Neural cell (in vitro differentiated cells): ENCODE results near the gene AHI1. TPM values are rescaled to one million over a fixed set of nuclear protein-coding genes. Genes with fewer than 3 reads are reported as not detected.

Experiments
- H2AFZ ChIP-seq: fragments of 200-600, 300-800 bp; sonication (generic), shearing (Covaris generic); 2 replicates; pipeline ENCODE4 v1.6.0; 2014; ENCODE audit warnings: low read depth, mild to moderate bottlenecking, antibody characterized with exemption, low read length, moderate library complexity
- H3F3A ChIP-seq: fragments of 200-600 bp; shearing (Covaris generic); 2 replicates; pipeline ENCODE4 v1.6.1; 2016; ENCODE audit warnings: mild to moderate bottlenecking, moderate library complexity, mixed read lengths, antibody characterized with exemption, low read length; ENCODE audit not compliant: insufficient read depth, poor library complexity, severe bottlenecking
- H3K27ac ChIP-seq: fragments of 200-600, 300-800 bp; sonication (generic), shearing (Covaris generic); 2 replicates; pipeline ENCODE4 v1.5.1; 2014; ENCODE audit warnings: mild to moderate bottlenecking, low read length, moderate library complexity
- H3K27me3 ChIP-seq: fragments of 300-800, 200-600 bp; sonication (generic), shearing (Covaris generic); 2 replicates; pipeline ENCODE4 v1.6.0; 2014; ENCODE audit warnings: mild to moderate bottlenecking, low read depth, low read length, moderate library complexity; ENCODE audit not compliant: insufficient read depth
- H3K36me3 ChIP-seq: fragments of 300-800, 200-600 bp; sonication (generic), shearing (Covaris generic); 2 replicates; pipeline ENCODE4 v1.5.1; 2014; ENCODE audit warnings: mild to moderate bottlenecking, antibody characterized with exemption, low read length, moderate library complexity; ENCODE audit not compliant: insufficient read depth
- H3K4me2 ChIP-seq: fragments of 300-800, 200-600 bp; sonication (generic), shearing (Covaris generic); 2 replicates; pipeline ENCODE4 v1.6.0; 2014; ENCODE audit warnings: mild to moderate bottlenecking, low read length
- H3K4me3 ChIP-seq: fragments of 300-800, 200-600 bp; sonication (generic), shearing (Covaris generic); 2 replicates; pipeline ENCODE4 v1.5.1; 2014; ENCODE audit warnings: mild to moderate bottlenecking, low read length, moderate library complexity
- H3K79me2 ChIP-seq: fragments of 200-600 bp; shearing (Covaris generic); replicated peaks from 2 replicates; pipeline ENCODE4 v1.6.0; 2014; ENCODE audit warnings: mild to moderate bottlenecking, low read length, moderate library complexity; ENCODE audit not compliant: insufficient read depth
- H3K9ac ChIP-seq: fragments of 300-800, 200-600 bp; sonication (generic), shearing (Covaris generic); 2 replicates; pipeline ENCODE4 v1.6.1; 2016; ENCODE audit warnings: mild to moderate bottlenecking, low read length, mixed read lengths
- H3K9me2 ChIP-seq: fragments of 200-600 bp; shearing (Covaris generic); 2 replicates; pipeline ENCODE4 v1.6.1; 2016; ENCODE audit warnings: mild to moderate bottlenecking, low read length, mixed read lengths; ENCODE audit not compliant: insufficient read depth
- H3K9me3 ChIP-seq: fragments of 200-600, 300-800 bp; sonication (generic), shearing (Covaris generic); 2 replicates; pipeline ENCODE4 v1.6.1; 2016; ENCODE audit warnings: mild to moderate bottlenecking, mixed run types, low read length, moderate library complexity, mixed read lengths
- H4K20me1 ChIP-seq: fragments of 200-600 bp; shearing (Covaris generic); 2 replicates; pipeline ENCODE4 v1.6.1; 2016; ENCODE audit warnings: mild to moderate bottlenecking, mixed run types; ENCODE audit not compliant: insufficient read depth
- CTCF ChIP-seq: fragments of 450-650 bp; IDR thresholded peaks from 2 replicates; pipeline ENCODE4 v1.5.1; 2014; ENCODE audit warnings: antibody characterized with exemption, mild to moderate bottlenecking, moderate library complexity; ENCODE audit not compliant: poor library complexity, severe bottlenecking
- EP300 ChIP-seq: fragments of 450-650 bp; conservative IDR thresholded peaks from 2 replicates; pipeline ENCODE4 v1.6.1; 2014; ENCODE audit warnings: antibody characterized with exemption, mild to moderate bottlenecking, moderate library complexity; ENCODE audit not compliant: poor library complexity, severe bottlenecking
- EZH2 ChIP-seq: fragments of 200-600, 300-800 bp; shearing (Covaris generic), sonication (generic); IDR thresholded peaks from 2 replicates; pipeline ENCODE4 v1.6.1; 2014; ENCODE audit warnings: antibody characterized with exemption, low read length, borderline replicate concordance, mild to moderate bottlenecking; ENCODE audit not compliant: insufficient read depth, poor library complexity, severe bottlenecking
- MXI1 ChIP-seq: fragments of 450-650 bp; conservative IDR thresholded peaks from 2 replicates; pipeline ENCODE4 v1.6.1; 2014; ENCODE audit warnings: antibody characterized with exemption, mild to moderate bottlenecking; ENCODE audit not compliant: poor library complexity, severe bottlenecking
- POLR2AphosphoS5 ChIP-seq: IDR thresholded peaks from 2 replicates; pipeline ENCODE4 v1.6.1; 2012
- RAD21 ChIP-seq: fragments of 450-650 bp; conservative IDR thresholded peaks from 2 replicates; pipeline ENCODE4 v1.6.1; 2014; ENCODE audit warnings: antibody characterized with exemption, mild to moderate bottlenecking, moderate library complexity
- REST ChIP-seq: IDR thresholded peaks from 2 replicates; pipeline ENCODE4 v1.6.1; 2012; ENCODE audit warnings: borderline replicate concordance
- SMC3 ChIP-seq: fragments of 450-650 bp; conservative IDR thresholded peaks from 2 replicates; pipeline ENCODE4 v1.6.1; 2014; ENCODE audit warnings: antibody characterized with exemption, mild to moderate bottlenecking, moderate library complexity; ENCODE audit not compliant: poor library complexity
- TAF1 ChIP-seq: IDR thresholded peaks from 2 replicates; pipeline ENCODE4 v1.6.1; 2012; ENCODE audit warnings: low read depth
- polyA plus RNA-seq: library from polyadenylated mRNA; depleted of rRNA; stranded (reverse); fragments of >200 nt; gene quantifications from 2 replicates; pipeline ENCODE4 v1.2.3, GENCODE V29; 2014

AHI1 gene
- polyA plus RNA-seq, 1 donor from 2014 or later: 58.2 TPM

DNA sequence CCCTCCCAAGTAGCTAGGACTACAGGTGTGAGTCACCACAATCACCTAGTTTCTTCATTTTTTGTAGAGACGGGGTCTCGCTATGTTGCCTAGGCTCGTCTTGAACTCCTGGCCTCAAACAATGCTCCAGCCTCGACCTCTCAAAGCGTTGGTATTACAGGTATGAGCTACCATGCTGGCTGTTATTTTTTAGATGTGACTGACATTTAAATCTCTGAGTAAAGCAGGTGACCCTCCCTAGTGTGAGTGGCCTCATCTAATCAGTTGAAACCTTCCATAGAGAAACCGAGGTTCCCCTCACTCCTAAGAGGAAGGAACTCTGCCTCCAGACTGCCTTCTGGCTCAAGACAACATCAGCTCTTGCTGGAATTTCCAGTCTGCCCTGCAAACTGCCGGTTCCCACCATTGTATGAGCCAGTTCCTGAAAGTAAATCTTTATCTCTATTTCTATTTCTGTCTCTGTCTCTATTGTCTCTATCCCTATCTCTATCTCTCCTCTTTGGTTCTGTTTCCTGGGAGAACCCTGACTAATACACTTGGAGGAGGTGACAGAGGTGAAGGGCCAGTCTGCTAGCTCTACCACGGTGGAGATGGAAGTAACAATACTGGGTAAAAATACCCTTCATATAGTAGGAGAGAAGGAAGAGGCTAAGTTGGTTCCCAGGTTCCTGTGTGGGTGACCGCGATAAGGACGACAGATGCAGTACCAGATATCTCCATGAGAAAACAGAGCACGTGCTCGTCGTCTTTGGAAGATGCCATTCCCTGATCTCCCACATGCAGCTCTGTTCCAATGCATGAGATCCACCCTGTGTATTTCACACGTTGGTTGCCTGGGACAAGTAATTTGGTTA is 235.4 kb downstream of the AHI1 start:
- Histone ChIP-seq H3K9ac (no peak overlapping the region), H3K27ac (no peak overlapping the region), H3K9me2 (no peaks in the 10 kb centered on the region), H3F3A (no peaks in the 10 kb centered on the region), H3K27me3 (no peaks in the 10 kb centered on the region), H3K4me2 (no peak overlapping the region), H3K9me3 (no peaks in the 10 kb centered on the region), H2AFZ (no peak overlapping the region), H3K4me3 (no peak overlapping the region), H4K20me1 (no peaks in the 10 kb centered on the region), H3K36me3 (no peaks in the 10 kb centered on the region), H3K79me2 (no peaks in the 10 kb centered on the region)
- no peak for TF ChIP-seq CTCF
- no peak for TF ChIP-seq SMC3
- TF ChIP-seq RAD21: no peak
- TF ChIP-seq REST: no peak
- TF ChIP-seq EZH2: no peak
- TF ChIP-seq MXI1: no peak
- TF ChIP-seq POLR2AphosphoS5: no peak
- TF ChIP-seq TAF1: no peak
- no peak for TF ChIP-seq EP300

DNA sequence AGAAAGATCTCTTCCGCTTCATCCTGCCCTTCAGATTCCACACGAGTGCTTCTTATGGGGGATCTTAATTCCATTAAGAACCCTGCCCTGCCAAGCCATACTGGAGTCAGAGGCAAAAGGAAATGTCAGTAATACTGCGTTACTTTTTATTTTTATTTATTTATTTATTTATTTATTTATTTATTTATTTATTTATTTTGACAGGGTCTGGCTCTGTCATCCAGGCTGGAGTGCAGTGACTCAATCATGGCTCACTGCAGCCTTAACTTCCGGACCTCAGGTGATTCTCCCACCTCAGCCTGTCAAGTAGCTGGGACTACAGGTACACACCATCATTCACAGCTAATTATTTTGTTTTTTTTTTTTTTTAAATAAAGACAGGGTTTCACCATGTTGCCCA is 236.9 kb downstream of the AHI1 start:
- Histone ChIP-seq H3K27ac (no peak overlapping the region), H2AFZ (no peak overlapping the region), H4K20me1 (no peaks in the 10 kb centered on the region), H3K36me3 (no peaks in the 10 kb centered on the region), H3K9ac (no peak overlapping the region), H3F3A (no peaks in the 10 kb centered on the region), H3K79me2 (no peaks in the 10 kb centered on the region), H3K4me2 (no peak overlapping the region), H3K9me2 (no peaks in the 10 kb centered on the region), H3K4me3 (no peak overlapping the region), H3K27me3 (no peaks in the 10 kb centered on the region), H3K9me3 (no peaks in the 10 kb centered on the region)
- TF ChIP-seq EP300 (no peak), SMC3 (no peak), CTCF (no peak), REST (no peak), EZH2 (no peak), MXI1 (no peak)
